AML-193 (cell line): ENCODE data around the gene CTDP1.
A peak's percentile ranks its signal among the peaks of the same experiment; 100 is the strongest.

Experiments used
- DNase-seq, 2 experiments: peaks; one replicate each; lab custom pipeline; 2025; lab: John Stamatoyannopoulos, UW

Gene CTDP1, protein sequence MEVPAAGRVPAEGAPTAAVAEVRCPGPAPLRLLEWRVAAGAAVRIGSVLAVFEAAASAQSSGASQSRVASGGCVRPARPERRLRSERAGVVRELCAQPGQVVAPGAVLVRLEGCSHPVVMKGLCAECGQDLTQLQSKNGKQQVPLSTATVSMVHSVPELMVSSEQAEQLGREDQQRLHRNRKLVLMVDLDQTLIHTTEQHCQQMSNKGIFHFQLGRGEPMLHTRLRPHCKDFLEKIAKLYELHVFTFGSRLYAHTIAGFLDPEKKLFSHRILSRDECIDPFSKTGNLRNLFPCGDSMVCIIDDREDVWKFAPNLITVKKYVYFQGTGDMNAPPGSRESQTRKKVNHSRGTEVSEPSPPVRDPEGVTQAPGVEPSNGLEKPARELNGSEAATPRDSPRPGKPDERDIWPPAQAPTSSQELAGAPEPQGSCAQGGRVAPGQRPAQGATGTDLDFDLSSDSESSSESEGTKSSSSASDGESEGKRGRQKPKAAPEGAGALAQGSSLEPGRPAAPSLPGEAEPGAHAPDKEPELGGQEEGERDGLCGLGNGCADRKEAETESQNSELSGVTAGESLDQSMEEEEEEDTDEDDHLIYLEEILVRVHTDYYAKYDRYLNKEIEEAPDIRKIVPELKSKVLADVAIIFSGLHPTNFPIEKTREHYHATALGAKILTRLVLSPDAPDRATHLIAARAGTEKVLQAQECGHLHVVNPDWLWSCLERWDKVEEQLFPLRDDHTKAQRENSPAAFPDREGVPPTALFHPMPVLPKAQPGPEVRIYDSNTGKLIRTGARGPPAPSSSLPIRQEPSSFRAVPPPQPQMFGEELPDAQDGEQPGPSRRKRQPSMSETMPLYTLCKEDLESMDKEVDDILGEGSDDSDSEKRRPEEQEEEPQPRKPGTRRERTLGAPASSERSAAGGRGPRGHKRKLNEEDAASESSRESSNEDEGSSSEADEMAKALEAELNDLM

DNA sequence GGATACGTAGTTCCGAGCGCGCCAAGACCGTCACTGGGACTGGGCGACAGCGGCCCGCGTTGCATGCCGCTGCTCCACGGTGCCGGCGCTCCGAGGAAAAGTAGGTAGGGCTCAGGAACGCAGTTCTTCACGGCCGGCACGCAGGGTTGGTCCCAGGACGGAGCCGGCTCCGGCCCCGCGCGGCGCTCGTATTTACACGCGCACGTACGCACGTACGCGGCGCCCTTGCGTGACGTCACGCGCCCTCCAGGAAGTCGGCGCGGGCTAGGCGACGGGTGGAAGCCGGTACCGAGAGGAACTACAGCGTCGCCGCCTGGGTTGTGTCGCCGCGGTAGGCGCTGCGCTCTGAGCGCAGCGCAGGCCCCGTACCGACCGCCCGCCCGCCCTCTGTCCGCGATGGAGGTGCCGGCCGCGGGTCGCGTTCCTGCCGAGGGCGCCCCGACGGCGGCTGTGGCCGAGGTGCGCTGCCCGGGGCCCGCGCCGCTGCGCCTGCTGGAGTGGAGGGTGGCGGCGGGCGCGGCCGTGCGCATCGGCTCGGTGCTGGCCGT, at the start of gene CTDP1:
TSS of gene CTDP1 (plus strand) at position 252 of the 548 bp plus-strand sequence. CDS start at position 397, 145 bp downstream.
- DNase-seq: peak; percentile 78 to 83

DNA sequence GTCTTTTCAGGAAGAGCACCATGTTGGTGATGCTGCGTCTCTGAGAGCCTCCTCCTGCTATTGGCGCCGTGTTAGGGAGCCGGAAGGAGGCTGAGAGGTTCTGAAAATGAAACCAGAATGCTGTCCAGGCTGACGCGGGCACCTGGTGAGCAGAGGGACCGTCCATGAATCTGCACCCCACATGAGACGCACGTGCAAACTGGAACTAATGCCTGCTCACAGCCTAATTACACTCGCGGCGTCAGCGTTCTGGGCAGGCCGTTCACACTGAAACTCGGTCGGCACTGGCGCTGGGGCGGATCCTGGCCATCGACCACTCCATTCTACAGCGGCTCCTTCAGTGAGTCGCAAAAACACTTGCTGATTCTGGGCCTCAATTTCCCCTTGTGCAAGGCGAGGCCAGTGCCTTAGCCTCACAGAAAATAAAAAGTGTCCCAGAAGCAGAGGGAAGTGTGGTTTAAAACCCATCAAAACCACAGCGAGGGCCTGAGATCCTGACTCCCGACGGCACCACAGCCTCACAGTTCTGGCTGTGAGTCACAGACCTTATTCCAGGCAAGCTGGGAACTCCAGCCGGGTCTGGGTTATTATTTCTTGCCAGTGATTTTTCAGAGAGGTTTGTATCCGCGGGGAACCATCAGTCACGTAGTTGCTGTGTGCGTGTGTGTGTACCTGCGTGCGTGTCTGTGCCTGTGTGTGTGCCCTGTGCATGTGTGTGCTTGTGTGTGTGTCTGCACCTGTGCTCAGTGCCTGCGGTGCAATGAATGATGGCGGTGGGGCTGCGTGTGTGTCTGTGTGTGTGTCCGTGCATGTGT, 49.1 kb upstream of the CTDP1 start:
- no peak for DNase-seq

DNA sequence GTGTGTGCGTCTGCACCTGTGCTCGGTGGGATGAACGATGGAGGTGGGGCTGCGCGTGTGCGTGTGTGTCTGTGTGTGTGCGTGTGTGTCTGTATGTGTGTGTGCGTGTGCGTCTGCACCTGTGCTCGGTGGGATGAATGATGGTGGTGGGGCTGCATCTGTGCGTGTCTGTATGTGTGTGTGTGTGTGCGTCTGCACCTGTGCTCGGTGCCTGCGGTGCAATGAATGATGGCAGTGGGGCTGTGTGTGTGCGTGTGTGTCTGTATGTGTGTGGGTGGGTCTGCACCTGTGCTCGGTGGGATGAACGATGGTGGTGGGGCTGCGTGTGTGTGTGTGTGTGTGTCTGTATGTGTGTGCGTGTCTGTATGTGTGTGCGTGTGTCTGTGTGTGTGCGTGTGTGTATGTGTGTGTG, 48.5 kb upstream of the CTDP1 start:
- DNase-seq: no peak

DNA sequence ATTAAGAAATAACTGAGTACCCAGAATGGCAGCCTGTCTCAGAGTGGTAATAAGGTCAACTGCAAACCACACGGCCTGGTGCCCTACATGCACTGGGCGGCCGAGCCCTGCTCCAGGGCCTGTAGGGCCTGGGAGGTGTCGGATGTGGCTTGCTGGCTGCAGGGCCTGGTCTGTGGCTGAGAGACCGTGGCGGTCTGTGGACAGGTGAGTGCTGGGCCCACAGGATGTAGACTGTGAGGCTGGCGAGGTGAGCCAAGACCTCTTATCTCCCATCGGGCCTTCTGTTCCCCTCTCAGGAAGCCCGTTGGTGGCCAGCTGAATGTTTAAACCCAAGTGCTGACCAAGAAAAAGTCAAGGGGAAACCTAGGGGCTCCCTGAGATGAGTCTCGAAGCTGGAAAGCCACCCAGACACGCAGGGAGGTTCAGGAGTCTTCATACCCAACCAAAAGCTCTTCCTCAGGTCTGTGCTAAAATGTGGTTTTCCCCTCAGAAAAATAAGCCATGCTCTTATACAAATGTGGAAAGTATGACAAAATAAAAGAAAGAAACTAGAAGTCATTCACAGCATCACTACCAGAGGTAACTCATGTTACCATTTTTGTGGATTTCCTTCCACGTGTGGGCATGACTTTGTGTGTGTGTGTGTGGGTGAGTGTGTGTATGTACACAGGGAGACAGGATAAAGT, 47.7 kb upstream of the CTDP1 start:
- DNase-seq: no peak

DNA sequence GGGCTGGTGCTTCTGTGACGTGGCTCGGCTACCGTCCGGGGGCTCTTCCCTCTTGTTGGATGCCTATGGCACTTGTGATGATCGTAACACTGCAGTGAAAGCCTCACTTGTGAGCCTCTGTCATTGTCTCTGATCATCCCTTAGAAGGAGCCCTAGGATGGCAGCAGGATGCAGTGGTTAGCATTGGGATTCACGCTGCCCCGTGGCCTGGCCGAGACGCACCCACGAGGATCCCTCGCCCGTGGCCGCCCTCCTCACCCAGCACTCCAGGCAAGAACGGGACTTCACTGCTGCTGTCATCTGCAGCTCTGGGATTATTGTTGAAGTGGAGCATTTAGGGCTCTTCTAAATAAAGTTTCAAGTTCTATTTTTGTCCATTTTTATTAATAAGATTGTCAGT, 46.8 kb upstream of the CTDP1 start:
- DNase-seq: no peak

DNA sequence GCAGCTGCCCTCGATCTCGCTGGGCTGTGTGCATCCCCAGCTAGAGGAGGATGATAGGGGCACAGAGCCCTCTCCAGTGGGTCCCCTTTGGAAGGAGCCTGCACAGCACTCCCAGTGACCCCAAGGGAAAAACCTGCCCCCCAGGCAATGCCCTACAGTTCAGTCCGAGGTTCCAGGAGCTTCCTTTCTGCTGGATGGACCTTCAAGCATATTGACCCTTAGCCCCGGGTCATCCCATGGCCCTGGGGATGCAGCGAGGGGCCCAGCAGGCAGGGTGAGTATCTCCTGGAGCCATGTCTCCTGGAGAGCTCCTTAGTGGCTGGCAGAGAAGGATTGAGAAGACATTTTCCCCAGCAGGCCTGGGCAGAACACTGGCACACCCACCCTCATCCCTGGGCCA, 45.4 kb upstream of the CTDP1 start:
- DNase-seq: no peak

DNA sequence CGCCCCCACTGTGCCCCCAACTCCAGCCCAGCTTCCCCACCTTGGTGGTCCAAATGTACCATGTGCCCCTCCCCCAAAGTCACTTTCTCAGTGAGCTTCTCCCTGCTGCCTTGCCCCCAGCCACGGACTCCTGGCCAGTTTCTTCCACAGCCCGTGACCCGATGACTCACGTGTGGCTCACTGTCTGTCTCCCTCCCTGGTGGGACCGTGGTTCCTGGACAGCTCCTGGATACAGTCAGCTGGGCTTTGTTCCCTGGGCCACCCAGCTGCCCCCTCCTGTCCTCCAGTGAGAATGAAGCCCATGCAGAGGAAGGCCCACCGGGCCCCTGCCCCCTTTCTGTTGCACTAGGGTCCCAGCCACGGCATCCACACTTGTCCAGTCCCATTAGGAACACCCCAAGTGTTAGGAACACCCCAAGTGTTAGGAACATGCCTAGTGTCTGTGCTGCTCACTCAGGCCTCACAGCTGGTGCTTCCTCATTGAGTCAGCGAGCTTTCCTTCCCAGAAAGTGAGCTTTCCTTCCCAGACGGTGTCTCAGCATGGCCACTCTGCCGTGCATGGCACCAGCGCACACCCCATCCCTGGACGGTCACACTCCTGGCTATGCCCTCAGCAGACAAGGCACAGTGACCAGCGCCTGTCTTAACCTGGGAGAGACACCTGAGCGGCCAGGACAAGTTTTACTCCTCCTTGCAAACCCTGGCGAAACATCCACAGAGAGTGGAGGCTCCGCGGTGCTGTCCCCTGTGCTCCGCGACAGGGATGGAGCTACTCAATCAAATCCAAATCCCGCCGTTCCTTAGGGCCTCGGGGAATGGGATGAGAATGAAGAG, 44.8 kb upstream of the CTDP1 start:
- DNase-seq: no peak

DNA sequence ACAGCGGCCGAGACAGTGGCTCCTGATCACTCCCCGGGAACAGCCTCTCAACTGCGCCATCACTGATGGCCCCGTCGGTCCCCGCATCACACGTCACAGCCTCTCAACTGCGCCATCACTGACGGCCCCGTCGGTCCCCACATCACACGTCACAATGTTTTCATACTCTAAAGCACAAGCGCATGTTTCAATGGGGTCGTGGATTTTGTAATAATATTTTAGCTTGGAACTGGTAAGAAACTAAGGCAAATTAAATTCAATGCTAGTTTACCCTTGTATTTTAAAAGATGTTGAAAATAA, 44.2 kb upstream of the CTDP1 start:
- no peak for DNase-seq

DNA sequence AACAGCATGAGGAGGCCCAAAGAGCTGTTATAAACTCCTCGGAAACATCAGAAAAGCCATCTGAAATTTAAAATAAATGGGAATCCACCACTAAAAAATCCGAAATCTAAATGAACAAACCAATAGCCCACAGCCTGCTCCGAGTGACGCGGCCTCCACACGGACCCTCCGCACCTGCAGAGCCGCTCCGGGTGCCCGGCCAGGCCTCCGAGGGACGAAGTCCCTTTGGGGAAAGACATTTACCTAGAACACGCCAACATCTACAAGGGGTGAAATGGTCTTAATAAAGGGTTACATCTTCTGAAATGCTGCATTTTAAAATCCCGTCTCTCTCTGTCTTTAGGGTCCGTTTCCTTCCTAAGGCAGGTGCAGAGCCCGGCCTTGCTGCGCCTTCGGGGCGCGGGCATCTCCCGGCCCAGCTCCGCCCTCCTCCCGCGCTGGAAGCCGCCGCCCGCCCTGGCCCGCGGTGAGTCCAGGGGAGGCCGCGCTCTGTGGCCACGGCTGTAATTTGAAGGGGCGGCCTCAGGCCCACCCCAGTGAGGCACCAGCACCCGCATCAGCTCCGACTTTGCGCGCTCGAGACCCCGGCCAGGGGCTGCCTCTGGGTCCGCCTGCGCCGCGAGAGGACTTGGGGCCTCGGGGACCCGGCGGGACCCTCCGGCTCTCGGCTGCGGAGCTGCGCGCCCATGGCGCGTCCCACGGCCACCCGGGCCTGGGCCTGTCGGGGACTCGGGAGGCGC, 42.3 kb upstream of the CTDP1 start:
- no peak for DNase-seq

DNA sequence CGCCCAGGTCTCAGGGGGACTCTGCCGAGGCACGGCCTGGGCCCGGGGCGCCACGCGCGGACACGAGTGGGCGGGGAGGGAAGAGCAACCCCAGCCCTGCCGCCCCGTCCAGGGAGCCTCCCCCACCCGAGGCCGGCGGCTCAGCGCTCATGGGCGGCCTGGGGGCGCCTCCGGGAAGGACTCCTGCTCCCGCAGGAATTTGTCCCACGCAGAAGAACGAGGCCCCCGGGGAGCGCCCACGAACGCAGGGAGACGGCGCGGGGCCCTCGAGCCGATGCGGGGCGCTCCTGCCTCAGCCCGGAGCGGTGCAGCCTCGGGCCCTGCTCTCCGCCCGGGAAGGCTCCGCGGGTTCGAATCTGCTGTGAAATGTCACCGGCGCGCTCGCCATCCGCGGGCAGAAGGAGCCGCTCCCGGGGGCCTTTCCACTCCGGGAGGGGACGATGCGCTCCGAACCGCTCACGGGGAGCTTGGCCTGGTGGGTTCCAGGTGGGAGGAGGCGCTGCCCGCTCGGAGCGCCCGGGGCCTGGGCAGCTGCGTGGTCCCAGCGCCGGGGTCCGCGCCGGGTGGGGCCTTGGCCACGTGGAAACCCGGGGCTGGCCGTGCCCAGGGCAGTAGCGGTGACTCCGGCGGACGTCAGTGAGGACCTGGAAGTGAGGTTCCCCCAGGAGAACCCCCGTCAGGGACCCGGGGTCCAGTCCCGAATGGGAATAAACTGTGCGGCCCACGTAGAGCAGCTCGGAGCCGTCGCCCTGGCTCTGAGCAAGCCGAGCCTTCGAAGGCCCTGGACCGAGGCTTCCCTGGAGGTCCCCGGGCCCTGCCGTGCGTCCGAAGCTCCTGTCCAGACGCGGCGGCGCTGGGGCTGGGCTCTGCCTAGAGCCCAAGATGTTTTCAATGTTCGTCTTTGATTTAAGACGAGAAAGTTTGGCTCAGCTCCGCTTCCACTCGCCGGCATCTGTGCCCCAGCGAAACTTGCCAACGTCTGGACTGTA, 41.4 kb upstream of the CTDP1 start:
- no peak for DNase-seq

DNA sequence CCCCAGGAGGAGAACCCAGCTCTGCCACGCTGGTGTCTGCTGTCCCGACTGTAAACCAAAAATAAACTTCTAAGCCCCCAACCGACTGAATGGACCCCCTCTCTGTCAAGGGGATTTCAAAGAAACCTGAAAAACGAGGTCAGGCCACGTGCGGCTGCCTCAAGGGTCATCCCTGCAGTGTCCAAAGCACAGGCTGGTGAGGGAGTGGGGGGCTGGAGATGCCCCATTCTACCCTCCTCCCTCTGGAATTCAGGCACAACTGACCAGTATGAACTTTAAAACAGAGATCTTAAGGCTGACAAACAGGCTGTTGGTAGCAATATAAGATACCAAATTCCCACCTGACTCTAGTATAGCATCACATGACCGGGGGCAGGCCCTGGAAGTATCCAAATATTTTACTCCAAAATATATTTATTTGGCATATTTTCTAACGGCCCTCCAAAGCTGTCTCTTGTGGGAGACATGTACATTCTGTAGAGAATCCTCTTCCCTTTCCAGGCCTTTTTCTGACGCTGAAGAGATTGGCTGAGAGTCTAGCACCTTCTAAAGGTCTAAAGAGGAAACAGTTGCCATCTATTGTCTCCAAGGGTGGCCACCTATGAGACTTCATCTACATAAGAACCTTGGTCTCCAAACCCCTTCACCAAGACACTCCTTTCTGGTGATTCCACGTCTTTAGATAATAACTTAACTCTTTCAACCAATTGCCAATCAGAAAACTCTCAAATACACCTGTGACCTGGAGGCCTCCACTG, 40.4 kb upstream of the CTDP1 start:
- no peak for DNase-seq

DNA sequence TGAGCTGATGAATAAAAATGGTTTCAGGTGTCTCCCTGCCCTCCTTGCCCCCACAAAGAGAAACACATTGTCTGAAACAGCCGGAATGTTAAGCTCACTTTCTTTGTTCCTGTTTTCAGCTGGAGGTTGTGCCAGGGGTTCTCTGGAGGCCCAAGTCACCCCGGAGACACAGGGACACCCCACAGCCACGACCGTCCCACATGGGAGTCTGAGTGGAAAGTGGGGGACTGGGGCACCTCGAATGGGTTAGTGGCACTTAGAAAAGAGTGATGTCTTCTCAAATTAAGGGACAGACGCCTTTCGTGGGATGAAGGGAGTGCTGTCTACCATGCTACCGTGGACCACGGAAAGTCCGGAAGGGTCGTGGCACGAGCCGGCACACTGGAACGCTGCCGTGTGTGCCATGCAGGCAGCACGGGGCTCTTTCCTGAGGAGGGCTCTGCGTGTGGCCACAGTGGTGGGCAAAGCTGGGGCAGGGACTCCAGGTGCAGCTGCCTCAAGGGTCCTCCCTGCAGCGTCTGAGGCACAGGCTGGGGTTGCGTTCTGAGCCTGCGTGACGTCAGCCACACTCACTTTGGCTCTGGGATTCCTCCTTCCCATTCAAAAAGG, 39.4 kb upstream of the CTDP1 start:
- DNase-seq: no peak

DNA sequence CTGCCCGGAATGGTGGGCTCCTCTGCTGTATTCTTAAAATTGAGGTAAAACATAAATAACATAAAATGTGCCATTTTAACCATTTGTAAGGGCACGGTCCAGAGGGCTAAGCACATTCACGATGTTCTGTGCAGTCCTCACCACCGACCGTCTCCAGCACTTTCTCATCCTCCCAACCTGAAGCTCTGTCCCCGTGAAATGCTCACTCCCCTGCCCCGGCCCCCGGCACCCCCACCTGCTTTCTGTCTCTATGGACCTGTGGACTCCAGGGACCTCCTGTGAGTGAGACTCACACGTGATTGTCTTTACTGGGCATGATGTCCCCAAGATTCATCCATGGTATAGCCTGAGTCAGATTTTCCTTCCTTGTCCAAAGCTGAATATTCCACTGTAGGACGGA, 38.7 kb upstream of the CTDP1 start:
- DNase-seq: no peak

DNA sequence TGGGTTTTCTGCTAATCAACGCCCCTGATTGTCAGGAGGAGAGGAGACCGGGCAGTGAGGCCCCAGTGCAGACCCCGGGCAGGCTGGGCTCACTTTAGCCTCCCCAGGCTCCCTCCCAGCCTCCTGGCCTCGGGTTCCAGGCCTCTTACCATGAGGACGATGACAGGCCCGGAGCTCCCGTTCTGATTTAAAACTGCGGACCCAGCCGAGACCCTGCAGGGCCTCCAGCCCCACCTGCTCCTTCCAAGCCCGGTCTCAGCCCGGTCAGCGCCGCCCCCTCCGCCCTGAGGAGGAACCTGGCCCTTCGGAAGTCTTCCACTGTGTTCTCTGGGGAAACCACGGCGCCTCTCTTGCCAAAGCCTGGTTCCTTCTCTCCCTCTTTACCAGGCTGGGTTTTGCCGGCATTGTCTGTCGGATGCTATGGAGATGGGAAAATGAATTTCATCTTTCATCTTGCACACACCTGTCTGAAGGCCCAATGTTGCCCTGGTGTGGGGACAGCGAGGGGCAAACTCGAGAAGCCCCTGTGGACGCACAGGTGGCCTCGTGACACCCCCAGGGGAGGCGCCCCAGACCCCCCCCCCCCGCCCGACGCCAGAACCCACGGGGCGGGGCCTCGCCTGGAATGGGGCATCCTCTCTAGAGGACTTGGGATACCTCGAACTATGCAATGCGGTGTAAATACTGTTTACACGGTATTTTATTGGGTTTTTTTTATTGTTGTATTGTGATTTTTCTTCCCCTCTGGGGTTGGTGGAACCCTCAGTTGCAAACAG, 37.7 kb upstream of the CTDP1 start:
- DNase-seq: no peak

DNA sequence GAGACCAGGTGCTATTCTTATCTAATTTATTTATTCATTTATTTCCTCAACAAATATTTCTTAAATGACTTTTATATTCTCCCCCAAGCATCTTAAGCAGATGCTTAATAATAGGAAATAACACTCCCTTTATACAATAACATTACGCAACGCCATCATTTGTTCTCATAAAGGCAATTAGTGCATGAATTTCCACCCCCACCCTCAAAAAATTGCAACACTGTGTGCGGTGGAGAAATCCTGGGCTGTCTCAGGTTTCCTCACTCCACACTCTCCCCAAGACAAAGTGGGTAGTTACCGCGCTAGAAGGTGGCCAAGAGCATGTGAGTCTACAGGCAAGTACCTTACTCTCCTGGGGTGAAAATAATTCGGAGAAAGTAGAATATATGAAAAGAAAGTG, 37.0 kb upstream of the CTDP1 start:
- peak; percentile 73 to 81 for DNase-seq
